A549 (cell line): ENCODE measurements around the gene TEX22. TPM values are rescaled to one million over a fixed set of nuclear protein-coding genes. Genes with fewer than 3 reads are reported as not detected.
"Not testable (repeated sequence)": the region's sequence is repeated elsewhere in the genome, so short reads cannot be mapped to it uniquely, and the experiment has no call there.

Source experiments
- ATAC-seq, 2 experiments: fragments of 200-7000 bp in 1 of 2; fragments of >200 bp in 1 of 2; cut with Nextera tagmentation in 1 of 2; cut with Tn5 transposase in 1 of 2; 3 replicates each; pipeline versions ENCODE4 v1.8.0 to v1.9.1; 2018 to 2020; ENCODE audit warnings: mild to moderate bottlenecking in 1 of 2, moderate library complexity in 1 of 2
- CTCF ChIA-PET: fragments of 300-600 bp; sonication (Branson Sonifier 250); formaldehyde crosslinking; extraction: SDS; loops from one replicate; lab custom pipeline; 2021; ENCODE audit warnings: antibody characterized with exemption, inconsistent platforms; lab: Yijun Ruan, JAX
- POLR2A ChIA-PET: fragments of 350-600 bp; formaldehyde crosslinking; extraction: SDS; loops from one replicate; lab custom pipeline; 2021; ENCODE audit warnings: antibody characterized with exemption, inconsistent platforms; lab: Yijun Ruan, JAX
- DNase-seq, 2 experiments: peaks; one replicate each; pipeline versions ENCODE4 v3.0.0 to v3.0.0-alpha.2; 2011 to 2016; ENCODE audit warnings: low read depth in 1 of 2, low spot score in 1 of 2
- FAIRE-seq: peaks from 2 replicates; lab custom pipeline; 2011; peaks lifted over from hg19 to GRCh38; lab: Jason Lieb, UNC
- H3K27ac ChIP-seq, 2 experiments: fragments of >200 bp; sonication (Bioruptor Twin); formaldehyde crosslinking; 3 replicates each; pipeline ENCODE4 v1.5.1; 2016 to 2017
- H3K4me1 ChIP-seq: fragments of >200 bp; sonication (Bioruptor Twin); formaldehyde crosslinking; 3 replicates; pipeline ENCODE4 v1.6.1; 2016
- H3K4me2 ChIP-seq: fragments of >200 bp; sonication (Bioruptor Twin); formaldehyde crosslinking; 3 replicates; pipeline ENCODE4 v1.6.1; 2016
- H3K4me3 ChIP-seq: fragments of >200 bp; sonication (Bioruptor Twin); formaldehyde crosslinking; 3 replicates; pipeline ENCODE4 v1.5.1; 2016
- H3K9me3 ChIP-seq: fragments of >200 bp; sonication (Bioruptor Twin); formaldehyde crosslinking; 3 replicates; pipeline ENCODE4 v1.6.1; 2016
- BHLHE40 ChIP-seq: IDR thresholded peaks from 2 replicates; pipeline ENCODE4 v1.6.1; 2012; ENCODE audit warnings: low read depth, low read length, inconsistent platforms
- CBX2 ChIP-seq: fragments of 200-600 bp; sonication (generic); IDR thresholded peaks from 2 replicates; pipeline ENCODE4 v1.6.1; 2016; ENCODE audit warnings: low read depth, mild to moderate bottlenecking, borderline replicate concordance
- CEBPB ChIP-seq, 2 experiments: fragments of >200 bp in 1 of 2; sonication (Bioruptor Twin) in 1 of 2; formaldehyde crosslinking in 1 of 2; IDR thresholded peaks; 2 replicates each; pipeline ENCODE4 v1.6.1; 2012 to 2016
- EHF ChIP-seq: fragments of 250-450 bp; sonication (Bioruptor Pico); IDR thresholded peaks from 2 replicates; pipeline ENCODE4 v1.5.0; 2020; ENCODE audit warnings: mild to moderate bottlenecking
- EHMT2 ChIP-seq: fragments of 200-600 bp; sonication (generic); IDR thresholded peaks from 2 replicates; pipeline ENCODE4 v1.6.1; 2016; ENCODE audit warnings: antibody characterized with exemption, low read depth, mild to moderate bottlenecking, moderate library complexity
- ESRRA ChIP-seq: fragments of 150-350 bp; IDR thresholded peaks from 2 replicates; pipeline ENCODE4 v1.6.1; 2014; ENCODE audit warnings: mild to moderate bottlenecking, low read length, borderline replicate concordance
- FOSL2 ChIP-seq, 2 experiments: fragments of 450-650 bp in 1 of 2; fragments of >200 bp in 1 of 2; sonication (Bioruptor Twin) in 1 of 2; formaldehyde crosslinking; IDR thresholded peaks; 2 replicates each; pipeline versions ENCODE4 v1.5.0 to v1.6.1; 2016 to 2020; ENCODE audit warnings: mild to moderate bottlenecking in 1 of 2, moderate library complexity in 1 of 2
- HDAC2 ChIP-seq: fragments of 200-600 bp; sonication (generic); IDR thresholded peaks from 2 replicates; pipeline ENCODE4 v1.6.1; 2016
- HEYL ChIP-seq: fragments of 250-450 bp; sonication (Bioruptor Pico); IDR thresholded peaks from 2 replicates; pipeline ENCODE4 v1.8.0; 2021; ENCODE audit warnings: mild to moderate bottlenecking, moderate library complexity
- HOXB13 ChIP-seq: fragments of 250-450 bp; sonication (Bioruptor Pico); IDR thresholded peaks from 2 replicates; pipeline ENCODE4 v1.5.0; 2020; ENCODE audit warnings: low read depth, mild to moderate bottlenecking, moderate library complexity
- HOXB5 ChIP-seq: fragments of 250-450 bp; sonication (Bioruptor Pico); IDR thresholded peaks from 2 replicates; pipeline ENCODE4 v1.5.0; 2020; ENCODE audit warnings: mild to moderate bottlenecking, moderate library complexity
- JUNB ChIP-seq: fragments of >200 bp; sonication (Bioruptor Twin); formaldehyde crosslinking; IDR thresholded peaks from 2 replicates; pipeline ENCODE4 v1.6.1; 2016
- MAZ ChIP-seq: fragments of 150-350 bp; IDR thresholded peaks from 2 replicates; pipeline ENCODE4 v1.6.1; 2014; ENCODE audit warnings: antibody characterized with exemption, low read depth, low read length, borderline replicate concordance
- NPAS2 ChIP-seq: fragments of 250-450 bp; sonication (Bioruptor Pico); IDR thresholded peaks from 2 replicates; pipeline ENCODE4 v1.8.0; 2022; ENCODE audit warnings: mild to moderate bottlenecking, moderate library complexity, borderline replicate concordance
- POLR2AphosphoS2 ChIP-seq: conservative IDR thresholded peaks from 2 replicates; pipeline ENCODE4 v1.6.1; 2012; ENCODE audit warnings: low read length, improper control_type of control experiment, inconsistent platforms
- RAD21 ChIP-seq, 2 experiments: fragments of >200 bp in 1 of 2; sonication (Bioruptor Twin) in 1 of 2; formaldehyde crosslinking in 1 of 2; IDR thresholded peaks in 1 of 2; conservative IDR thresholded peaks in 1 of 2; 2 replicates in 1 of 2; 3 replicates in 1 of 2; pipeline ENCODE4 v1.6.1; 2012 to 2018; ENCODE audit warnings: inconsistent platforms in 1 of 2
- RARB ChIP-seq: fragments of 250-450 bp; sonication (Bioruptor Pico); IDR thresholded peaks from 2 replicates; pipeline ENCODE4 v1.8.0; 2021; ENCODE audit warnings: mild to moderate bottlenecking, moderate library complexity
- RCOR1 ChIP-seq: fragments of 150-350 bp; IDR thresholded peaks from 2 replicates; pipeline ENCODE4 v1.6.1; 2014; ENCODE audit warnings: antibody characterized with exemption, low read length, low read depth
- TFCP2L1 ChIP-seq: fragments of 250-450 bp; sonication (Bioruptor Pico); IDR thresholded peaks from 2 replicates; pipeline ENCODE4 v1.5.0; 2021; ENCODE audit warnings: mild to moderate bottlenecking
- WGBS: methylation state at CpG from one replicate; pipeline ENCODE4 v1.1.6; 2017; ENCODE audit errors: missing lambda C conversion rate; 5-methylcytosine and 5-hydroxymethylcytosine counted together
- polyA plus RNA-seq, 4 experiments: library from polyadenylated mRNA; depleted of rRNA in 3 of 4; stranded (reverse); fragments of >200 nt; fragmentation: RNase III in 1 of 4; extraction: RNeasy Plus Mini Kit Qiagen cat#74134 plus additional on column Dnase treatment in 1 of 4; gene quantifications; 2 replicates in 3 of 4; 3 replicates in 1 of 4; pipeline ENCODE4 v1.2.3, GENCODE V29; 2011 to 2017
- TF ChIP-seq, protein P1 (sequence below): fragments of >200 bp; sonication (Bioruptor Twin); formaldehyde crosslinking; IDR thresholded peaks from 3 replicates; pipeline ENCODE4 v1.6.1; 2016

TEX22 gene
- polyA plus RNA-seq, 2 of the 4 experiments (the other 2 are of a cell fraction): 0.06 to 0.23 TPM

DNA sequence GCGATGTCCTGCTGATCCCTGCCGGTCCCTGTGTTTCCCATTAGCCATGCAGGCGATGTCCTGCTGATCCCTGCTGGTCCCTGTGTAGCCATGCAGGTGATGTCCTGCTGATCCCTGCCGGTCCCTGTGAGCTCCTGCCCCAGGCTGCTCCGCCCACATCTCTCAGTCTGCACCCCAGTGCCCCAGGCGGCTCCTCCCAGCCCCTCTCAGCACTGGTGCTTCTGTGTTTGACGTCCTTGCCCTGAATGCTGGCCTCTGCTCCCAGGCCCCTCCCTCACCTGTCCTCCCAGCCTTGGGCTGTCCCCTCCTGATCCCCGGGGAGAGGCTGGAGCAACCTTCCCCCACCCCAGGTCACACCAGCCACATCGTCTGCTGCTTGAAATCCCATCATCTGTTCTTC is 41.4 kb upstream of the TEX22 start:
- no peak overlapping the region for H3K4me2 ChIP-seq
- POLR2A ChIA-PET: no interaction called here
- no peak for ATAC-seq
- 93% methylated on average over 9 of the region's 9 CpGs for WGBS
- H3K9me3 ChIP-seq: no peaks in the 10 kb centered on the region
- CTCF ChIA-PET: interaction anchor here (1.9 to 2.1 kb wide), 2 partner anchors 14 to 266 kb away, joined by 6 read pairs; no protein-coding TSS in a partner anchor
- no peak for DNase-seq
- 0 out of 3 replicates have a peak, but pooled peaks cover 2% of the 10 kb centered on the region for H3K4me1 ChIP-seq
- no peak for TF ChIP-seq NPAS2 (CRISPR knock-in tag)
- TF ChIP-seq FOSL2 (IDR thresholded peaks at IDR 0.05): no peak
- no peak for TF ChIP-seq FOSL2 (CRISPR knock-in tag; IDR thresholded peaks at IDR 0.05)
- no peak overlapping the region for H3K4me3 ChIP-seq
- no peak for FAIRE-seq
- H3K27ac ChIP-seq: no peak overlapping the region

DNA sequence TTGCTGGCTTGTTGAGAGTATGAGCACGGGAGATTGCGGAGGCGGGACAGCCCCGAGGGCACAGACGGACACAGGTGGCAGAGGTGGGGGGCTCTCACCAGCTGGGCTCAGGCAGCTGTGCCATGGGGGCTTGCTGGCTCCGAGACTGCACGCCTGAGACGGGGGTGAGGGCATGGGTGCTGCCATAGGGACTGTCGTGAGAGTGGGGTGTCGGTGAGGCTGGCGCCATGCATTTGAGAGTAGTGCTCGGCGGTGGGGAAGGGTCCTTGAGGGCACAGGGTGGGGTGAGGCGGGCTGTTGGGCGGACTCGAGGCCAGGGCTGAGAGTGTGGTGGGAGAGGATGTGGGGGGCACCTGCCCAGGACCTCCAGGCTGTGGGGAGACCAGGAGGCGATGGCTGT is 40.7 kb upstream of the TEX22 start:
- FAIRE-seq: no peak
- 92% methylated on average over 13 of the region's 17 CpGs for WGBS
- no peak for DNase-seq
- no peak overlapping the region for H3K4me3 ChIP-seq
- TF ChIP-seq EHMT2 (no peak), TFCP2L1 (CRISPR knock-in tag) (no peak), POLR2AphosphoS2 (no peak), JUNB (no peak), BHLHE40 (no peak), MAZ (no peak), HEYL (CRISPR knock-in tag) (no peak), CEBPB (IDR thresholded peaks at IDR 0.05) (no peak)
- ChIA-PET CTCF (interaction anchor here (0.6 to 1.4 kb wide), 3 partner anchors 13 to 154 kb away, joined by 3 read pairs; no protein-coding TSS in a partner anchor), POLR2A (no interaction called here)
- no peak for ATAC-seq
- H3K9me3 ChIP-seq: no peaks in the 10 kb centered on the region
- no peaks in the 10 kb centered on the region for H3K4me1 ChIP-seq
- H3K4me2 ChIP-seq: no peak overlapping the region
- H3K27ac ChIP-seq: no peak overlapping the region

DNA sequence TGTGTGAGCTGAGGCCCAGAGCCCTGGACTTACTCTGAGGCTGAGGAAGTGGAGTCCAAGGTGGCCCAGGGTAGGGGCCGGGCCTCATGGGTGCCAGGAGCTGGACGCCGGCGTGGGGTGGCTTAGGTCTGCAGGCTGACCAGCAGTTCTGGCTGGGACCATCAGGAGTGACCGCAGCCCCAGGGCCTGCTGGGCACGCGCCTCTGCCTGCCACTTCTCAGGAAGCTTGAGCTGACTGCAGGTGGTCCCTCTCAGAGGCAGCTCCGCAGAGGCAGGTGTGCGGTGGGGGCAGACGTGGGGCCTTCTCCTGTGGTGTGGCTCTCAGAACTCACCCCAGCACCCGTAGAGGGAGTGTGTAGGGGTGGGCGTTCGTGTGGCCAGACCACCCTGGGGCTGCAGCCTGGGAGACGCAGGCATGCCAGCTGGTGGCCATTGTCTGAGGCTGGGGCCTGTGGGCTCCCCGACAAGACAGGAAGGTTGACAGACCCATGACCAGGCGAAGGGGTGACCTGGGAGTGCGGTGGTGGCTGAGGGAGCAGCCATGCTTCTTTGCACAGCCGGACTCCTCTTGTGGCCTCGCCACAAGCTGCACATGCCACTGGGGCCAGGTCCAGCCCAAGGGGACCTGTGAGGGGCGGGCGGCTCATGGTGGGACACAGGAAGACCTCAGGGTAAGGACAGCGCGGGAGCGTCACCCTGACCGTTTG is 40.0 kb upstream of the TEX22 start:
- Histone ChIP-seq H3K4me2 (no peak overlapping the region), H3K4me3 (no peak overlapping the region), H3K9me3 (no peaks in the 10 kb centered on the region)
- 94% methylated on average over 15 of the region's 25 CpGs for WGBS
- FAIRE-seq (no peak), ATAC-seq (no peak)
- POLR2A ChIA-PET: no interaction called here
- CTCF ChIA-PET: interaction anchor here (0.6 to 1.4 kb wide), 4 partner anchors 10 to 155 kb away, joined by 3 read pairs; no protein-coding TSS in a partner anchor
- no peak for TF ChIP-seq JUNB
- no peak for TF ChIP-seq CBX2
- no peak for TF ChIP-seq NPAS2 (CRISPR knock-in tag)
- no peak for TF ChIP-seq HEYL (CRISPR knock-in tag)
- TF ChIP-seq ESRRA: no peak
- TF ChIP-seq EHF (CRISPR knock-in tag): no peak
- no peak for TF ChIP-seq RARB (CRISPR knock-in tag)
- TF ChIP-seq, all 56 proteins: peak for 0
- no peak for DNase-seq
- H3K4me1 ChIP-seq: no peaks in the 10 kb centered on the region
- no peak overlapping the region for H3K27ac ChIP-seq

DNA sequence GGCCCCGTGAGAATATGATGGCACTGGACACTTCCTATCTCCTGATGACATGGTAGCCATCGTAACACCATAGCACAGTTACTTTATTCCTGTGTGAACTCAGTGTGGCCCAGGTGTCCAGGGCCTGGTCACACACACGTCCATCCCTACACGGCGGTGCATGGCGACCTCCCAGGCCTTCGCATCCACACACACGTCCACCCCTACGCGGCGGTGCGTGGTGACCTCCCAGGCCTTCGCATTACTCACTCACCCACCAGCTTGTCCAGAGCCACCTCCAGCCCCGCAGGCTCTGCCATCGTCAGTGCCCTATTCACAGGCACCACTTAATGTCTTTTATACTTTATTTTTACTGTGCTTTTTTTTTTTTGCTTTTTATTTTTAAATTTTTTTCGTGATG is 39.4 kb upstream of the TEX22 start:
- H3K4me3 ChIP-seq: no peak overlapping the region
- 97% methylated on average over 16 of the region's 16 CpGs for WGBS
- H3K9me3 ChIP-seq: no peaks in the 10 kb centered on the region
- no peak overlapping the region for H3K4me2 ChIP-seq
- POLR2A ChIA-PET: no interaction called here
- no peak for TF ChIP-seq RAD21 (conservative IDR thresholded peaks at IDR 0.05 in 1 of 2, IDR thresholded peaks at IDR 0.05 in 1 of 2)
- TF ChIP-seq NPAS2 (CRISPR knock-in tag): no peak
- no peak for TF ChIP-seq HDAC2
- TF ChIP-seq HOXB5 (CRISPR knock-in tag): no peak
- TF ChIP-seq, protein P1, sequence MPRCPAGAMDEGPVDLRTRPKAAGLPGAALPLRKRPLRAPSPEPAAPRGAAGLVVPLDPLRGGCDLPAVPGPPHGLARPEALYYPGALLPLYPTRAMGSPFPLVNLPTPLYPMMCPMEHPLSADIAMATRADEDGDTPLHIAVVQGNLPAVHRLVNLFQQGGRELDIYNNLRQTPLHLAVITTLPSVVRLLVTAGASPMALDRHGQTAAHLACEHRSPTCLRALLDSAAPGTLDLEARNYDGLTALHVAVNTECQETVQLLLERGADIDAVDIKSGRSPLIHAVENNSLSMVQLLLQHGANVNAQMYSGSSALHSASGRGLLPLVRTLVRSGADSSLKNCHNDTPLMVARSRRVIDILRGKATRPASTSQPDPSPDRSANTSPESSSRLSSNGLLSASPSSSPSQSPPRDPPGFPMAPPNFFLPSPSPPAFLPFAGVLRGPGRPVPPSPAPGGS: no peak
- no peak for TF ChIP-seq POLR2AphosphoS2
- no peak for TF ChIP-seq EHMT2
- no peak for TF ChIP-seq FOSL2 (IDR thresholded peaks at IDR 0.05)
- TF ChIP-seq FOSL2 (CRISPR knock-in tag; IDR thresholded peaks at IDR 0.05): no peak
- TF ChIP-seq RARB (CRISPR knock-in tag): no peak
- TF ChIP-seq HOXB13 (CRISPR knock-in tag): no peak
- no peak for TF ChIP-seq RCOR1
- DNase-seq (no peak), ATAC-seq (no peak), FAIRE-seq (no peak)
- CTCF ChIA-PET: interaction anchor here (1.0 kb wide), 1 partner anchor 11 kb away, joined by 3 read pairs; no protein-coding TSS in a partner anchor
- H3K27ac ChIP-seq: no peak overlapping the region
- H3K4me1 ChIP-seq: no peaks in the 10 kb centered on the region

DNA sequence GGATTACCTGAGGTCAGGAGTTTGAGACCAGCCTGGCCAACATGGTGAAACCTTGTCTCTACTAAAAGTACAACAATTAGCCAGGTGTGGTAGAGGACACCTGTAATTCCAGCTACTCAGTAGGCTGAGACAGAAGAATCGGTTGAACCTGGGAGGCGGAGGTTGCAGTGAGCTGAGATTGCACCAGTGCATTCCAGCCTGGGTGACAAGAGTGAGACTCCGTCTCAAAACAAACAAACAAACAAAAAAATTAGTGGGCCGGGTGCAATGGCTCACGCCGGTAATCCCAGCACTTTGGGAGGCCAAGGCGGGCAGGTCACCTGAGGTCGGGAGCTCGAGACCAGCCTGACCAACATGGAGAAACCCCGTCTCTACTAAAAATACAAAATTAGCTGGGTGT is 36.9 kb upstream of the TEX22 start:
- H3K4me3 ChIP-seq, POLR2A ChIA-PET, H3K4me2 ChIP-seq, H3K27ac ChIP-seq, H3K9me3 ChIP-seq, DNase-seq, ATAC-seq, CTCF ChIA-PET, FAIRE-seq, H3K4me1 ChIP-seq: not testable (repeated sequence)
- WGBS: 91% methylated on average over 10 of the region's 10 CpGs
